Coronary artery (tissue), 2 donors: Measurements from ENCODE around the gene CAMTA1.

Experiments used
- DNase-seq: peaks from one replicate; pipeline ENCODE4 v3.0.0-alpha.2; 2017; ENCODE audit warnings: low spot score
- H3K27ac ChIP-seq, 2 donors: fragments of 200-600 bp; sonication (generic); one replicate each; pipeline ENCODE4 v1.5.1; 2016 to 2019
- H3K4me3 ChIP-seq: fragments of 200-600 bp; sonication (generic); 2 replicates; pipeline ENCODE4 v1.5.1; 2016; ENCODE audit warnings: mild to moderate bottlenecking, moderate library complexity
- TF ChIP-seq, protein P1 (sequence below): fragments of 200-600 bp; sonication (generic); IDR thresholded peaks from one replicate; pipeline ENCODE4 v1.5.1; 2019; ENCODE audit warnings: antibody characterized with exemption

Gene CAMTA1

DNA sequence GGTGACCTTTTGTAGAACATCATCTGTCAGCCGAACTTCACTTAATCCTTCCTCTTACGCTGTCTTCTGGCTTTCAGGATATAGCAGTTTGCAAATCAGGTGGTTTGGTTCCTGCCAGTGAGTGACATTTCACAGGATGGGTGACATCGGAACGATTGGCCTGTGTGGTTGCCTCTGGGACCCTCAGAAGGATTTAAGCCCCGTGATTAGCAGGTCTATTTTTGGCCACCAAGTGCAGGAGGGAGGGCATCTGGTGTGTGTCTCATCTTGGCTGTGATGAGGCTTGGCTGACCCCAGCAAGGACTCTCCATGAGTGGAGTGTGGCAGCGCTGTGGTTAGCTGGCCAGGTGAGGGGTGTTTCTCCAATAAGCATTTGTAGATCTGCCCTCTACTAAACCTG lies 578.2 kb downstream of the CAMTA1 start:
- DNase-seq = no peak
- Histone ChIP-seq H3K4me3 (no peak overlapping the region), H3K27ac (no peak overlapping the region)
- TF ChIP-seq, protein P1, sequence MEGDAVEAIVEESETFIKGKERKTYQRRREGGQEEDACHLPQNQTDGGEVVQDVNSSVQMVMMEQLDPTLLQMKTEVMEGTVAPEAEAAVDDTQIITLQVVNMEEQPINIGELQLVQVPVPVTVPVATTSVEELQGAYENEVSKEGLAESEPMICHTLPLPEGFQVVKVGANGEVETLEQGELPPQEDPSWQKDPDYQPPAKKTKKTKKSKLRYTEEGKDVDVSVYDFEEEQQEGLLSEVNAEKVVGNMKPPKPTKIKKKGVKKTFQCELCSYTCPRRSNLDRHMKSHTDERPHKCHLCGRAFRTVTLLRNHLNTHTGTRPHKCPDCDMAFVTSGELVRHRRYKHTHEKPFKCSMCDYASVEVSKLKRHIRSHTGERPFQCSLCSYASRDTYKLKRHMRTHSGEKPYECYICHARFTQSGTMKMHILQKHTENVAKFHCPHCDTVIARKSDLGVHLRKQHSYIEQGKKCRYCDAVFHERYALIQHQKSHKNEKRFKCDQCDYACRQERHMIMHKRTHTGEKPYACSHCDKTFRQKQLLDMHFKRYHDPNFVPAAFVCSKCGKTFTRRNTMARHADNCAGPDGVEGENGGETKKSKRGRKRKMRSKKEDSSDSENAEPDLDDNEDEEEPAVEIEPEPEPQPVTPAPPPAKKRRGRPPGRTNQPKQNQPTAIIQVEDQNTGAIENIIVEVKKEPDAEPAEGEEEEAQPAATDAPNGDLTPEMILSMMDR = no peak

DNA sequence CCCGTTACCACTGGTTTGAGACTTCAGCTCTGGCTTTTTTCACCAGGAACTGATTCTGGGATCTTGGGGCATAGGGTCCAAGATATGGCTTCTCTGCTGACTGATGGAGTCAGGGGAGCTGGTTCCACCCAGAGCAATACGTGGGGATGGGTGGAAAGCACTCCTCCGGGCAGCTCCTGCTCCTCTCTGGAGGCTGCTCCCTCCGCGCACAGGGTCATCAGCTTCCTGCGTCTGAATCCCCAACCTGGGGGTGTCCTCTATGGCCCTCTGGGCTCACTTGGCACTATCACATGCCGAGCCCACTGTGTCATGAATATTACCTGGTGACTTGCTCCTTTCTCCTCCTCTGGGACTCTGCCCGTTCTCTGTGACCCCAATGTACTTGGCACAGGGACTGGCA lies 580.5 kb downstream of the CAMTA1 start:
- DNase-seq = no peak
- H3K27ac ChIP-seq = no peak overlapping the region
- no peak overlapping the region for H3K4me3 ChIP-seq
- TF ChIP-seq, protein P1 = no peak

DNA sequence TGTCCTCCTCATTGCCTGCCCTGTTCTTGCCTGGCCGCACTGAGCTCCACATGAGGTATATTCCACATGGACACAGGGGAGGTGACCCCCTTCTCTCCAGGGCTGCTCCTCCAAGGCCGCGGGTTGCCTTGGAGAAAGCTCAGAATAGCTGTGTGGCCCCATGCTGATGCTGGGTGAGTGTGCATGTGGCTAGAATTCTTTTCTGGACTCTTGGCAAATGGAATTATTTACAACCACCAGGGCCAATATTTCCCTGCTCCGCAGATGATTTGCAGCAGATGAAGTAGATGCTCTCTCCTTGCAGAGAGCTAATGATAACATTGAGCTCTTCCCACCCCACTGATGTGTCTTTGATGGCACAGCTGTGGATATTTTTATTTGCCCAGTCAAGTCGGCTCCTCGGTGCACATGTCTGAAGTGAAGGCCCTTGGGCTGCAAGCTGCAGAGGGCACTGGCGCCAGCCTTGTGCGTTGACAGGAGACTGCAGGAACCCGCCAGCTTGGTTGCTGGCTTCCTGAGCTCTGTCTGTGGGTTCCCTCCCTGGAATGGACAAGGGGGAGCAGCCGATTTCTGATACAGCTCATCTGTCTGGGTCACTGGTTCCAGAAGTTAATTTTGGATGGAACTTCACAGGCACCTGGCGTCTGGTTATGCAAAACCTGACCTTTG lies 581.2 kb downstream of the CAMTA1 start:
- TF ChIP-seq, protein P1 = no peak
- DNase-seq = no peak
- Histone ChIP-seq H3K4me3 (no peak overlapping the region), H3K27ac (no peak overlapping the region)

DNA sequence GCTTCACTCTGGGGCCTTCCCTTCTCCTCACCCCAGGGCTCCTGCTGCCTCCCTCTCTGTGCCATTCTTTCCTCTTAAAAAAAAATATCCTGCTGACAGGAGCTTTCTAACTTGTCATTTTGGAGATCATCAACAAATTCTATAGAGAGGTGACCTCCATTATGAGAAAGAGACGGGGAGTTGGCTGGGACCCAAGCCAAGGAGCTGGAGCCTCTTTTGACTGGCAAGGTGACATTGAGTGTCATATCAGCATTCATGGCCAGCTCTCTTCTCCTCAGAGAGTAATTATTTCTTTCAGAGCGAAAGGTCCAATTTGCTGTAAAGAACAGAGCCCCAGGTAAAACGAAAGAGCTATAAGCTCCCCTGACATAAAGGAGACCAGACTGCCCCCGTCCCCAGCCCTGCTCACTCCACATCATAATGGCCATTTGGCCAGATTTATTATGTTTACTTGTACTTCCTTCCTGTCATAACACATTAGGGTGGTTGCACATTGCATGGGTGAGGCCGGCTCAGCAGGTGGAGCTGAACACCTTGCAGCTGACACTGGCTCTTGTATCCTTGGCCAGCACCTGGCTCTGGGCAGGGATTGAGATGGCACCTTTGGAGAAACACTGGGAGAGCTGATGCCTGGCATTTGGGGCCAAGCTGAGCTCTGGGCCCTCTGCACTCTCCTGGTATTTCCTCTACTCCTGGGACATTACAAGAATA lies 581.9 kb downstream of the CAMTA1 start:
- no peak overlapping the region for H3K4me3 ChIP-seq
- no peak overlapping the region for H3K27ac ChIP-seq
- no peak for DNase-seq
- TF ChIP-seq, protein P1 = no peak

DNA sequence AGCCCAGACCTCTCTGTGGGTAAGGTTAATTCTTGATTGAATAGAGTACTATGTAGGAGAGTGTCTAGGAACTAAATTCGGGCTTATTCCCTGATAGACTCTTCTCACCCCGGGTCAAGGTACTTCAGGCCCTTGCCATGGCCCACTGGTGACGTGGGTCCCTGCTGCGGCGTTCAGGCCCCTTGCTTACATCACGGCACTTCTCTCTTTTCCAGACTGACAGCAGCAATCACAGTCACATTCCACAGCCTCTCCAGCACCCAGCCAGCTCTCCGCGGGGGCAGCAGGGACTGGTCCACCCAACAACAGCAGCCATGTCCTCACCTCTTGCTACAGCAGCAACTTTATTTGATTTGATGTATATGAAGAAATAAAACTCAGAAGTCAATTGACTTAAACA lies 584.6 kb downstream of the CAMTA1 start:
- Histone ChIP-seq H3K4me3 (no peak overlapping the region), H3K27ac (no peak overlapping the region)
- no peak for DNase-seq
- TF ChIP-seq, protein P1 = no peak

DNA sequence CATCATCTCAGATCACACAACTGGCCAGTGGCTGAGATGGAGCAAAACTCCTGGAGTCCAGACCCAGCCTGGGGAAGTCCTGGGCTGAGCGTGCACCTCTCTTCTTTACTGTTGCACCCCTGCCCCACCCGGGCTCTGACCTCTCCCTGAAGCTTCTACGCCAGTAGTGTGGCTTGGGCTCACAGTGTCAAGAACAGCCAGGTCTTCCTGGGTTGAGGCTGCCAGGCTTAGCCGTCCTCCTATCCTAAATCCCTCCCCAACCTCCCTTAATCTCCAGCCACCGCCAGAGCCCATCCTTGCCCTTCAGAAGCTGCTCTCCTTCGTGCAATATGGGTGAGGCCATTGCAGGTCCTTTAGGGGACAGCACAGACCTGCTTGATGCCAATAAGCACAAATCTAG lies 586.7 kb downstream of the CAMTA1 start:
- TF ChIP-seq, protein P1 = no peak
- Histone ChIP-seq H3K4me3 (no peak overlapping the region), H3K27ac (no peak overlapping the region)
- no peak for DNase-seq
